Progenitor cell of endocrine pancreas (in vitro differentiated cells): ENCODE results near the gene BFSP2. TPM values are rescaled to one million over a fixed set of nuclear protein-coding genes. Genes with fewer than 3 reads are reported as not detected.
A peak's percentile ranks its signal among the peaks of the same experiment; 100 is the strongest.

Source experiments
- DNase-seq: peaks from one replicate; pipeline ENCODE4 v3.0.0; 2021; ENCODE audit warnings: low spot score; ENCODE audit not compliant: unreplicated experiment
- H3K27ac Mint-ChIP-seq: 2 replicates; pipeline ENCODE4 v1.8.0; 2021; ENCODE audit warnings: mild to moderate bottlenecking, moderate library complexity, mixed read lengths
- H3K27me3 Mint-ChIP-seq: 2 replicates; pipeline ENCODE4 v1.8.0; 2021; ENCODE audit warnings: mixed read lengths
- H3K36me3 Mint-ChIP-seq: 2 replicates; pipeline ENCODE4 v1.8.0; 2022; ENCODE audit warnings: mixed read lengths; ENCODE audit not compliant: insufficient read depth
- H3K4me1 Mint-ChIP-seq: 2 replicates; pipeline ENCODE4 v1.8.0; 2021; ENCODE audit warnings: low read depth, mixed read lengths
- H3K4me3 Mint-ChIP-seq: 2 replicates; pipeline ENCODE4 v1.8.0; 2021; ENCODE audit warnings: low read depth, mild to moderate bottlenecking, moderate library complexity, mixed read lengths
- H3K9me3 Mint-ChIP-seq: 2 replicates; pipeline ENCODE4 v1.8.0; 2021; ENCODE audit warnings: low read depth, mixed read lengths
- total RNA-seq: library from RNA; stranded (reverse); gene quantifications from 2 replicates; pipeline ENCODE4 v1.2.1, GENCODE V29; 2021
- TF ChIP-seq, protein P1 (sequence below): fragments of 200-600 bp; sonication (generic); IDR thresholded peaks from one replicate; pipeline ENCODE4 v1.5.0; 2021; ENCODE audit warnings: antibody characterized with exemption, mild to moderate bottlenecking; ENCODE audit not compliant: unreplicated experiment

The BFSP2 gene
- total RNA-seq, 1 donor from 2014 or later: not detected

DNA sequence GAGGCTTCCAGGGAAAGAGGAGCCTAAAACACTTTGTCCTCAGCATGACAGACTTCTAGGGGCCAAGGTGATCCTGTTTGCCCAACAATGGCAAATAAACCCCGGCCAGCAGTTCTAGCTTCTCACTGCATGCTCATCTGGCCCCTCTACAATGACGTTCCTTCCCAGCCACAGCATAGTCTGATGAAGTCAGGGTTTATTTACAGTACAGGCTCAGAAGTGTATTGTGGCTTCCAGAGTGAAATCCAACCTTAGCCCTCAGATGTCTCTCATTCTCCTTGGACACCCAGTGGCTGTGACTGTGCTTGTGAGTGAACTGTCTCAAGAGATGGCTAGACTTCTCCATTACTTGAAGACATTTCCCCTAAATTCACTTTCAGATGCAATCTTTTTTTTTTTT, 40.8 kb downstream of the BFSP2 start:
- H3K27ac Mint-ChIP-seq: no peak overlapping the region
- peaks cover 3% of the 10 kb centered on the region for H3K36me3 Mint-ChIP-seq
- no peaks in the 10 kb centered on the region for H3K27me3 Mint-ChIP-seq
- no peak overlapping the region for H3K4me3 Mint-ChIP-seq
- TF ChIP-seq, protein P1, sequence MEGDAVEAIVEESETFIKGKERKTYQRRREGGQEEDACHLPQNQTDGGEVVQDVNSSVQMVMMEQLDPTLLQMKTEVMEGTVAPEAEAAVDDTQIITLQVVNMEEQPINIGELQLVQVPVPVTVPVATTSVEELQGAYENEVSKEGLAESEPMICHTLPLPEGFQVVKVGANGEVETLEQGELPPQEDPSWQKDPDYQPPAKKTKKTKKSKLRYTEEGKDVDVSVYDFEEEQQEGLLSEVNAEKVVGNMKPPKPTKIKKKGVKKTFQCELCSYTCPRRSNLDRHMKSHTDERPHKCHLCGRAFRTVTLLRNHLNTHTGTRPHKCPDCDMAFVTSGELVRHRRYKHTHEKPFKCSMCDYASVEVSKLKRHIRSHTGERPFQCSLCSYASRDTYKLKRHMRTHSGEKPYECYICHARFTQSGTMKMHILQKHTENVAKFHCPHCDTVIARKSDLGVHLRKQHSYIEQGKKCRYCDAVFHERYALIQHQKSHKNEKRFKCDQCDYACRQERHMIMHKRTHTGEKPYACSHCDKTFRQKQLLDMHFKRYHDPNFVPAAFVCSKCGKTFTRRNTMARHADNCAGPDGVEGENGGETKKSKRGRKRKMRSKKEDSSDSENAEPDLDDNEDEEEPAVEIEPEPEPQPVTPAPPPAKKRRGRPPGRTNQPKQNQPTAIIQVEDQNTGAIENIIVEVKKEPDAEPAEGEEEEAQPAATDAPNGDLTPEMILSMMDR: no peak
- H3K9me3 Mint-ChIP-seq: peaks cover 8% of the 10 kb centered on the region
- H3K4me1 Mint-ChIP-seq: peaks cover 27% of the 10 kb centered on the region
- DNase-seq: no peak

GRCh38 chr3:133441867-133442270, 42.0 kb downstream of the BFSP2 start:
- H3K4me1 Mint-ChIP-seq: peaks cover 27% of the 10 kb centered on the region
- H3K9me3 Mint-ChIP-seq: peaks cover 8% of the 10 kb centered on the region
- H3K27ac Mint-ChIP-seq: no peak overlapping the region
- DNase-seq: no peak
- H3K27me3 Mint-ChIP-seq: no peaks in the 10 kb centered on the region
- H3K4me3 Mint-ChIP-seq: no peak overlapping the region
- peaks cover 3% of the 10 kb centered on the region for H3K36me3 Mint-ChIP-seq
- TF ChIP-seq, protein P1: no peak

DNA sequence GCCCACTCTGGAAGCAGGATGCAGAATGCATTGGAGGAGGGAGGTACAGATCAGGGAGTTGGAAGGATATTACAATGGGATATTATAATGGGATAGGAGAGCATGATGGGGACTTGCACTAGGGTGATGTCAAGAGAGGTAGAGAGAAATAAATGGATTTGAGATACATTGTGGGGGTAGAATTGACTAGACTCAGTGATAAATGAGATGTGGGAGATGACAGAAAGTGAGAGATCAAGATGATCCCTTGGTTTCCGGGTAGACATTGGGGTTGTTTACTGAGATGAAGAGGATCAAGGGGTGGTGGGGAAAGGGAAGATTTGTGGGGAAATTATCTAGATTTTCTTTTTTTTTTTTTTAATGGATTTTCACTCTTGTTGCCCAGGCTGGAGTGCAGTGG, 42.7 kb downstream of the BFSP2 start:
- H3K9me3 Mint-ChIP-seq: peaks cover 8% of the 10 kb centered on the region
- H3K27ac Mint-ChIP-seq: no peak overlapping the region
- DNase-seq: no peak

DNA sequence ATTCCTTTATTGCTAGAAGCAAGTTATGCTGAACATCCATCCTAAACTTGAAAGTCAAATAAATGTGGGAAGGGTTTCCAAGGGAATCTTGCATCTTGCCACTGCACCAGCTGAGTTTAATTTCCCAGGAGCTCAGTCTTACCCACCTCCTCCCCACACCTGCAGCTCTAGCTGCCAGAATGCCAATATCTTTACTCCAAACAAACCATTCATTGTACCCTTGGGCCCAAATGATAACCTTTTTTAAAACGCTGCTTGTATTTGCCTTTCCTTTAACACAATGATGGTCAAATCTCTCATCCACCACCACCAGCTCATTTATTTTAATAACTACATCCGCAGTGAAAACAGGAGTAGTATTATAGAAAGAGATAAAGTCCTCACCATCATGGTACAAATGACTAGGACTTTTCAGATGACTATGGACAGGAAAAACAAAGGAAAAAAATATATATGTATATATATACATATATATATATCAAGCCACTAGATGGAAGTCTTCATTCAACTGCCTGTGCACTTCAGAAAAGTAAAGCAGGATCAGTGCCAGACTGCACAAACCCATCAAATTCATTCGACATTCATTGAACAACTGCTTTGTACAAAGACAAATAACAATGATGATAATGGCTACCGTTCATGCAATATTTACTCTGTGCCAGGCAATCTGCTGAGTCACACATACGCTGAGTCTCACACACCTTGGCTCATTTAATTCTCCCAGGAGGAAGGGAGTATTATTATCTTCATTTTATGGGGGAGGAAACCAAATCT, 44.0 kb downstream of the BFSP2 start:
- H3K9me3 Mint-ChIP-seq: peaks cover 8% of the 10 kb centered on the region

More for the DNA sequence above, 42.7 kb downstream of the BFSP2 start:
- peaks cover 3% of the 10 kb centered on the region for H3K36me3 Mint-ChIP-seq
- H3K27me3 Mint-ChIP-seq: no peaks in the 10 kb centered on the region
- H3K4me1 Mint-ChIP-seq: peaks cover 33% of the 10 kb centered on the region
- TF ChIP-seq, protein P1: no peak
- H3K4me3 Mint-ChIP-seq: no peak overlapping the region

DNA sequence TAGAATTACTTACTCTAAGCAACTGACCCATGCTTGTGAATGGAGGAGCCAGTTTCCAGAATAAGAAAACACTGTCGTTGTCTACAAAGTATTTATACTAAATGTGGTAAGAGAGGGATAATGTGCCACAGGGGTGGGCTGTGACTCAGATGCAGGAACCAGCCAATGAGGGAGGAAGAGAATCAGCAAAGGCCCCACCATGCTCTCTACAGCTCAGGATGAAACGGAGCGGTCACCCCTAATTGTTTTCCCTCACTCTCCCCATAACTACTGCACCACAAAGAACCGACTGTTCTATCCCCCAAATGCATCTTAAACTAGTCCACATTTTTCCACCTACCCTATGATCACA, 44.5 kb downstream of the BFSP2 start:
- TF ChIP-seq, protein P1: no peak
- Mint-ChIP-seq H3K27me3 (no peaks in the 10 kb centered on the region), H3K9me3 (peaks cover 5% of the 10 kb centered on the region), H3K4me1 (peaks cover 39% of the 10 kb centered on the region), H3K36me3 (peaks cover under 1% of the 10 kb centered on the region), H3K4me3 (no peak overlapping the region), H3K27ac (peak overlapping the region; percentile 84)
- DNase-seq: no peak

More for the DNA sequence above, 44.0 kb downstream of the BFSP2 start:
- H3K36me3 Mint-ChIP-seq: peaks cover 3% of the 10 kb centered on the region
- peaks cover 39% of the 10 kb centered on the region for H3K4me1 Mint-ChIP-seq
- TF ChIP-seq, protein P1: no peak
- DNase-seq: no peak
- peak overlapping the region; percentile 84 for H3K27ac Mint-ChIP-seq
- H3K4me3 Mint-ChIP-seq: no peak overlapping the region
- no peaks in the 10 kb centered on the region for H3K27me3 Mint-ChIP-seq
